K562 (cell line): ENCODE data around the gene MILR1.

Experiments
- CEBPB ChIP-seq: fragments of 450-650 bp; IDR thresholded peaks from 2 replicates; pipeline ENCODE4 v1.6.1; 2016; ENCODE audit warnings: missing genetic modification characterization, missing compliant biosample characterization
- CTCF ChIP-seq, 3 experiments: IDR thresholded peaks in 2 of 3; conservative IDR thresholded peaks in 1 of 3; 2 replicates each; pipeline ENCODE4 v1.5.1; 2011 to 2012; ENCODE audit warnings: low read length in 3 of 3, mild to moderate bottlenecking in 3 of 3, control low read depth in 2 of 3, improper control_type of control experiment in 1 of 3, inconsistent platforms in 1 of 3, low read depth in 1 of 3, mixed read lengths in 1 of 3, moderate library complexity in 1 of 3; ENCODE audit not compliant: insufficient read depth in 2 of 3
- ELK1 ChIP-seq: sonication (generic); formaldehyde crosslinking; IDR thresholded peaks from 2 replicates; pipeline ENCODE4 v1.8.1; 2022; ENCODE audit warnings: missing genetic modification reagents
- FOXA3 ChIP-seq, 2 experiments: fragments of 450-650 bp in 1 of 2; sonication (generic) in 1 of 2; formaldehyde crosslinking; IDR thresholded peaks in 1 of 2; conservative IDR thresholded peaks in 1 of 2; 2 replicates each; pipeline versions ENCODE4 v1.4.0 to v1.8.0; 2020 to 2022; ENCODE audit warnings: mild to moderate bottlenecking in 2 of 2, missing genetic modification reagents in 1 of 2
- HIVEP1 ChIP-seq: fragments of 250-450 bp; sonication (Bioruptor Pico); IDR thresholded peaks from 2 replicates; pipeline ENCODE4 v1.4.0; 2020; ENCODE audit warnings: mild to moderate bottlenecking
- KDM1A ChIP-seq, 2 experiments: fragments of 450-650 bp; IDR thresholded peaks; 2 replicates each; pipeline ENCODE4 v1.6.1; 2016; ENCODE audit warnings: mild to moderate bottlenecking in 2 of 2
- NCOA2 ChIP-seq, 2 experiments: fragments of 450-650 bp; IDR thresholded peaks; 2 replicates each; pipeline ENCODE4 v1.6.1; 2018; ENCODE audit warnings: mild to moderate bottlenecking in 2 of 2, moderate library complexity in 1 of 2; ENCODE audit not compliant: partially characterized antibody in 2 of 2
- NFRKB ChIP-seq: fragments of 450-650 bp; IDR thresholded peaks from 2 replicates; pipeline ENCODE4 v1.6.1; 2016; ENCODE audit warnings: low read depth
- NR2C2 ChIP-seq, 2 experiments: fragments of 200-800 bp in 1 of 2; sonication (Bioruptor generic) in 1 of 2; sonication (generic) in 1 of 2; formaldehyde crosslinking in 1 of 2; IDR thresholded peaks; 2 replicates each; pipeline versions ENCODE4 v1.6.1 to v1.8.0; 2016 to 2022; ENCODE audit warnings: mild to moderate bottlenecking in 1 of 2, missing compliant biosample characterization in 1 of 2, missing genetic modification characterization in 1 of 2, missing genetic modification reagents in 1 of 2
- SIX5 ChIP-seq, 2 experiments: IDR thresholded peaks; 2 replicates each; pipeline ENCODE4 v1.6.1; 2011; ENCODE audit warnings: low read length in 2 of 2, borderline replicate concordance in 1 of 2, low read depth in 1 of 2, mild to moderate bottlenecking in 1 of 2, moderate library complexity in 1 of 2; ENCODE audit not compliant: insufficient read depth in 1 of 2
- TAF1 ChIP-seq: IDR thresholded peaks from 2 replicates; pipeline ENCODE4 v1.6.1; 2011; ENCODE audit warnings: mild to moderate bottlenecking, low read length, moderate library complexity; ENCODE audit not compliant: insufficient read depth, control insufficient read depth, severe bottlenecking; ENCODE audit errors: extremely low read depth
- TEAD4 ChIP-seq, 2 experiments: sonication (generic) in 1 of 2; formaldehyde crosslinking in 1 of 2; IDR thresholded peaks; 2 replicates each; pipeline versions ENCODE4 v1.6.1 to v1.8.0; 2012 to 2022; ENCODE audit warnings: borderline replicate concordance in 1 of 2, inconsistent platforms in 1 of 2, low read length in 1 of 2, mild to moderate bottlenecking in 1 of 2, missing genetic modification reagents in 1 of 2
- ZBTB7A ChIP-seq: IDR thresholded peaks from 2 replicates; pipeline ENCODE4 v1.6.1; 2011; ENCODE audit warnings: low read depth, mild to moderate bottlenecking, low read length, moderate library complexity, borderline replicate concordance; ENCODE audit not compliant: control insufficient read depth

- TF ChIP-seq NR2C2 (CRISPR knock-in tag; IDR thresholded peaks at IDR 0.05) (no peak), NR2C2 (tag; IDR thresholded peaks at IDR 0.05) (no peak), NCOA2 (IDR thresholded peaks at IDR 0.05; ENCODE audit: partially characterized antibody in 2 of 2) (no peak), TAF1 (no peak), KDM1A (IDR thresholded peaks at IDR 0.05) (no peak), CTCF (IDR thresholded peaks at IDR 0.05 in 2 of 3, conservative IDR thresholded peaks at IDR 0.05 in 1 of 3; ENCODE audit: insufficient read depth in 2 of 3, low read depth in 1 of 3, low read length in 3 of 3) (no peak), CEBPB (tag) (no peak), ELK1 (CRISPR knock-in tag) (no peak), SIX5 (IDR thresholded peaks at IDR 0.05; ENCODE audit: borderline replicate concordance in 1 of 2, insufficient read depth in 1 of 2, low read depth in 1 of 2, low read length in 2 of 2) (no peak), NFRKB (no peak), ZBTB7A (no peak), FOXA3 (CRISPR knock-in tag; conservative IDR thresholded peaks at IDR 0.05 in 1 of 2, IDR thresholded peaks at IDR 0.05 in 1 of 2) (no peak), TEAD4 (IDR thresholded peaks at IDR 0.05; ENCODE audit: low read length) (no peak), TEAD4 (CRISPR knock-in tag; IDR thresholded peaks at IDR 0.05; ENCODE audit: borderline replicate concordance) (no peak), HIVEP1 (CRISPR knock-in tag) (no peak)
These were observed 48.3 kb upstream of the MILR1 start for GRCh38 chr17:64400642-64401041.
